Measurements from ENCODE around the gene NIFK. TPM values are rescaled to one million over a fixed set of nuclear protein-coding genes. Genes with fewer than 3 reads are reported as not detected.
"Not testable (repeated sequence)": the region's sequence is repeated elsewhere in the genome, so short reads cannot be mapped to it uniquely, and the experiment has no call there.

NIFK gene
- total and polyA plus RNA-seq, 2 experiments from 2014 or later: 56.2 to 107 TPM

- peak overlapping the region; percentile 88 for H2AFZ ChIP-seq
- TF ChIP-seq EZH2 (IDR thresholded peaks at IDR 0.05; ENCODE audit: insufficient read depth, poor library complexity, severe bottlenecking) (no peak), EZH2phosphoT487 (IDR thresholded peaks at IDR 0.05; ENCODE audit: insufficient read depth, low read depth) (no peak)
- H3K27ac ChIP-seq: peak overlapping the region; percentile 52
- peak overlapping the region; percentile 86 for H3K4me2 ChIP-seq (ENCODE audit: unreplicated experiment)
- no peaks in the 10 kb centered on the region for H3K27me3 ChIP-seq (replicated peaks; ENCODE audit: insufficient read depth)
- peak overlapping the region; percentile 96 for H3K4me3 ChIP-seq
- peak overlapping the region; percentile 93 for H3K9ac ChIP-seq
- 0 to 2% methylated on average over 8 of the region's 8 CpGs for WGBS, 2 experiments (ENCODE audit: low coverage in 1 of 2, low lambda C conversion rate in 2 of 2, missing lambda C conversion rate in 2 of 2)
- no peaks in the 10 kb centered on the region for H4K20me1 ChIP-seq (ENCODE audit: insufficient read depth)
- H3F3A ChIP-seq (ENCODE audit: insufficient read depth): no peaks in the 10 kb centered on the region
- H3K9me3 ChIP-seq (ENCODE audit: low read depth): no peaks in the 10 kb centered on the region
- DNase-seq: peak; percentile 33
- peaks cover 23% of the 10 kb centered on the region; the same call in 1 of the 2 replicates for H3K36me3 ChIP-seq (ENCODE audit: low read depth)
- H3K79me2 ChIP-seq (ENCODE audit: insufficient read depth): peaks cover 56% of the 10 kb centered on the region
- in situ Hi-C loops (cut with MboI): no loop called here
- no peaks in the 10 kb centered on the region for H3K9me2 ChIP-seq (ENCODE audit: insufficient read depth)
- peaks cover 8% of the 10 kb centered on the region for H3K4me1 ChIP-seq (ENCODE audit: insufficient read depth)
Measured at GRCh38 chr2:121736140-121736461, 574 bp downstream of the NIFK start.

- in situ Hi-C loops (cut with MboI): no loop called here
- no peaks in the 10 kb centered on the region for H4K20me1 ChIP-seq (ENCODE audit: insufficient read depth)
- H3K27ac ChIP-seq: peak overlapping the region; percentile 52
- peak overlapping the region; percentile 86 for H3K4me2 ChIP-seq (ENCODE audit: unreplicated experiment)
- peak overlapping the region; percentile 88 for H2AFZ ChIP-seq
- H3K4me3 ChIP-seq: peak overlapping the region; percentile 96
- H3K79me2 ChIP-seq (ENCODE audit: insufficient read depth): peaks cover 61% of the 10 kb centered on the region
- no peaks in the 10 kb centered on the region for H3K9me3 ChIP-seq (ENCODE audit: low read depth)
- H3F3A ChIP-seq (ENCODE audit: insufficient read depth): no peaks in the 10 kb centered on the region
- TF ChIP-seq EZH2 (IDR thresholded peaks at IDR 0.05; ENCODE audit: insufficient read depth, poor library complexity, severe bottlenecking) (no peak), EZH2phosphoT487 (IDR thresholded peaks at IDR 0.05; ENCODE audit: insufficient read depth, low read depth) (no peak)
- H3K27me3 ChIP-seq (replicated peaks; ENCODE audit: insufficient read depth): no peaks in the 10 kb centered on the region
- WGBS, 2 experiments (ENCODE audit: low coverage in 1 of 2, low lambda C conversion rate in 2 of 2, missing lambda C conversion rate in 2 of 2): 21 to 23% methylated on average over 10 of the region's 10 CpGs
- H3K36me3 ChIP-seq (ENCODE audit: low read depth): peaks cover 28% of the 10 kb centered on the region; the same call in 1 of the 2 replicates
- H3K9me2 ChIP-seq (ENCODE audit: insufficient read depth): no peaks in the 10 kb centered on the region
- DNase-seq: peak; percentile 49
- H3K4me1 ChIP-seq (ENCODE audit: insufficient read depth): peaks cover 8% of the 10 kb centered on the region
- peak overlapping the region; percentile 93 for H3K9ac ChIP-seq
Measured at GRCh38 chr2:121735518-121736074, 1.1 kb downstream of the NIFK start.

DNA sequence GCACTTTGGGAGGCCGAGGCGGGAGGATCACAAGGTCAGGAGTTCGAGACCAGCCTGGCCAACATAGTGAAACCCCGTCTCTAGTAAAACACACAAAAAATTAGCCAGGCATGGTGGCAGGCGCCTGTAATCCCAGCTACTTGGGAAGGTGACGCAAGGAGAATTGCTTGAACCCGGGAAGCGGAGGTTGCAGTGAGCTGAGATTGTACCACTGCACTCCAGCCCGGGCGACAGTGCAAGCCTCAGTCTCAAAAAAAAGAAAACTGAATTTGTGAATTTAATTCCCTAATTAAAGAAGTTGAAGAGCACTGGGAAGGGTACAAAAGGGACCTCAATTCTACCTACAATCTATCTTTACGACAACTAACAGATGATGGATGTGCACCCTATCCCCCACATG is 2.1 kb downstream of the NIFK start:
- H4K20me1 ChIP-seq (ENCODE audit: insufficient read depth); DNase-seq; H3K27ac ChIP-seq; H2AFZ ChIP-seq; H3K9me3 ChIP-seq (ENCODE audit: low read depth); H3F3A ChIP-seq (ENCODE audit: insufficient read depth); H3K4me1 ChIP-seq (ENCODE audit: insufficient read depth); H3K9me2 ChIP-seq (ENCODE audit: insufficient read depth); in situ Hi-C loops (cut with MboI); H3K27me3 ChIP-seq (replicated peaks; ENCODE audit: insufficient read depth): not testable (repeated sequence)
- H3K4me2 ChIP-seq (ENCODE audit: unreplicated experiment): peak overlapping the region; percentile 86
- H3K9ac ChIP-seq: peak overlapping the region; percentile 93
- 83 to 85% methylated on average over 11 of the region's 11 CpGs for WGBS, 2 experiments (ENCODE audit: low coverage in 1 of 2, low lambda C conversion rate in 2 of 2, missing lambda C conversion rate in 2 of 2)
- H3K4me3 ChIP-seq: peak overlapping the region; percentile 96; the same call in 1 of the 2 replicates
- peaks cover 68% of the 10 kb centered on the region for H3K79me2 ChIP-seq (ENCODE audit: insufficient read depth)
- peaks cover 38% of the 10 kb centered on the region for H3K36me3 ChIP-seq (ENCODE audit: low read depth)

DNA sequence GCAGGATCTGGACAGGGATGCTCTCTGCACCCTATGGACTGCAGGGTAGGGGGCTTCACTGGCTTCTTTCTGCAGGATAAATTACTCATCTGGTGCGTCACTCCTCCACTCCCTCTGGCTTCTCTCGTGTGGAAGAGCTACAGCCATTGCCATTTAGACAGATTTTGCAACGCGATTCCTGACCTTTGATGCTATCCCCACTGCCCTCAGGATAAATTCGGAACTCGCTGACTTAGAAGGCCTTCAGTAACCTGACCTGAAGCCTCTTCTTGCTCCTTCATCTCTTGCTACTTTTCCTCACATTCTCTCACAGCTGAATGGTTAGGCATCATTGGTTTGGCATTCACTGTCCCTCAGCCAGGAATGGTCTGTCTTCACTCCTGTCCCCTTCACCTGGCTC is 5.3 kb downstream of the NIFK start:
- WGBS, 2 experiments (ENCODE audit: low coverage in 1 of 2, low lambda C conversion rate in 2 of 2, missing lambda C conversion rate in 2 of 2): 98 to 100% methylated on average over 6 of the region's 6 CpGs
- peaks cover 65% of the 10 kb centered on the region for H3K36me3 ChIP-seq (ENCODE audit: low read depth)
- H3K9me3 ChIP-seq (ENCODE audit: low read depth): no peaks in the 10 kb centered on the region

GRCh38 chr2:121727950-121728349 is 8.7 kb downstream of the NIFK start:
- H3K27ac ChIP-seq: no peak overlapping the region
- peaks cover 55% of the 10 kb centered on the region for H3K36me3 ChIP-seq (ENCODE audit: low read depth)
- no peak for DNase-seq
- no peaks in the 10 kb centered on the region for H4K20me1 ChIP-seq (ENCODE audit: insufficient read depth)
- no peaks in the 10 kb centered on the region for H3K9me2 ChIP-seq (ENCODE audit: insufficient read depth)
- H3F3A ChIP-seq (ENCODE audit: insufficient read depth): peaks cover 49% of the 10 kb centered on the region
- no peak overlapping the region for H3K9ac ChIP-seq
- H3K4me1 ChIP-seq (ENCODE audit: insufficient read depth): peaks cover 11% of the 10 kb centered on the region
- H3K79me2 ChIP-seq (ENCODE audit: insufficient read depth): peaks cover 35% of the 10 kb centered on the region
- in situ Hi-C loops (cut with MboI): no loop called here
- no peaks in the 10 kb centered on the region for H3K27me3 ChIP-seq (replicated peaks; ENCODE audit: insufficient read depth)
- H3K9me3 ChIP-seq (ENCODE audit: low read depth): no peaks in the 10 kb centered on the region
- TF ChIP-seq EZH2phosphoT487 (IDR thresholded peaks at IDR 0.05; ENCODE audit: insufficient read depth, low read depth): no peak
- no peak for TF ChIP-seq EZH2 (IDR thresholded peaks at IDR 0.05; ENCODE audit: insufficient read depth, poor library complexity, severe bottlenecking)
- no peak overlapping the region for H2AFZ ChIP-seq
- H3K4me2 ChIP-seq (ENCODE audit: unreplicated experiment): no peak overlapping the region
- H3K4me3 ChIP-seq: no peak overlapping the region

More for the DNA sequence above, 5.3 kb downstream of the NIFK start:
- no peak for TF ChIP-seq EZH2 (IDR thresholded peaks at IDR 0.05; ENCODE audit: insufficient read depth, poor library complexity, severe bottlenecking)
- TF ChIP-seq EZH2phosphoT487 (IDR thresholded peaks at IDR 0.05; ENCODE audit: insufficient read depth, low read depth): no peak
- no peak overlapping the region for H3K9ac ChIP-seq
- H2AFZ ChIP-seq: no peak overlapping the region
- H3K27ac ChIP-seq: no peak overlapping the region
- no peak overlapping the region for H3K4me3 ChIP-seq
- peaks cover 69% of the 10 kb centered on the region for H3K79me2 ChIP-seq (ENCODE audit: insufficient read depth)
- in situ Hi-C loops (cut with MboI): no loop called here
- no peaks in the 10 kb centered on the region for H4K20me1 ChIP-seq (ENCODE audit: insufficient read depth)
- no peaks in the 10 kb centered on the region for H3K27me3 ChIP-seq (replicated peaks; ENCODE audit: insufficient read depth)
- H3F3A ChIP-seq (ENCODE audit: insufficient read depth): peaks cover 16% of the 10 kb centered on the region
- H3K9me2 ChIP-seq (ENCODE audit: insufficient read depth): no peaks in the 10 kb centered on the region
- peaks cover 8% of the 10 kb centered on the region for H3K4me1 ChIP-seq (ENCODE audit: insufficient read depth)
- DNase-seq: no peak
- H3K4me2 ChIP-seq (ENCODE audit: unreplicated experiment): no peak overlapping the region

All from GM23248 (cell line).